HCEC 1CT (cell line): ENCODE results near the gene SLC15A3.

Experiments used
- DNase-seq: peaks from one replicate; pipeline ENCODE4 v3.0.0-alpha.2; 2017

The SLC15A3 gene

GRCh38 chr11:60944490-60945294 is 7.3 kb downstream of the SLC15A3 start:
- no peak for DNase-seq

GRCh38 chr11:60942970-60943565 is 8.9 kb downstream of the SLC15A3 start:
- DNase-seq: no peak

GRCh38 chr11:60942219-60942618 is 9.8 kb downstream of the SLC15A3 start:
- no peak for DNase-seq

- no peak for DNase-seq
Measured at GRCh38 chr11:60941371-60942119, 10.4 kb downstream of the SLC15A3 start.

- DNase-seq: no peak
Measured at GRCh38 chr11:60939855-60940254, 12.1 kb downstream of the SLC15A3 start.

- no peak for DNase-seq
Measured at GRCh38 chr11:60939301-60939700, 12.7 kb downstream of the SLC15A3 start.

GRCh38 chr11:60938500-60938899 is 13.5 kb downstream of the SLC15A3 start:
- no peak for DNase-seq

GRCh38 chr11:60937811-60938210 is 14.2 kb downstream of the SLC15A3 start:
- no peak for DNase-seq

- DNase-seq: no peak
Measured at GRCh38 chr11:60937144-60937527, 14.8 kb downstream of the SLC15A3 start.

GRCh38 chr11:60936467-60937143 is 15.4 kb downstream of the SLC15A3 start:
- no peak for DNase-seq

GRCh38 chr11:60935676-60936442 is 16.1 kb downstream of the SLC15A3 start:
- no peak for DNase-seq

- DNase-seq: no peak
Measured at GRCh38 chr11:60934790-60935605, 17.0 kb downstream of the SLC15A3 start.

- no peak for DNase-seq
Measured at GRCh38 chr11:60934124-60934789, 17.7 kb downstream of the SLC15A3 start.

GRCh38 chr11:60933416-60934123 is 18.4 kb downstream of the SLC15A3 start:
- DNase-seq: no peak

GRCh38 chr11:60932605-60933356 is 19.2 kb downstream of the SLC15A3 start:
- DNase-seq: no peak

- no peak for DNase-seq
Measured at GRCh38 chr11:60931917-60932316, 20.1 kb downstream of the SLC15A3 start.

- DNase-seq: no peak
Measured at GRCh38 chr11:60930394-60930793, 21.6 kb downstream of the SLC15A3 start.

GRCh38 chr11:60929764-60930163 is 22.2 kb downstream of the SLC15A3 start:
- DNase-seq: no peak

- DNase-seq: no peak
Measured at GRCh38 chr11:60928563-60929001, 23.4 kb downstream of the SLC15A3 start.
